NCI-H2196 treated with DMSO at 0.1 percent for 48 hours (cell line): Measurements from ENCODE around the gene TBC1D16.

Experiments
- DNase-seq: peaks from one replicate; lab custom pipeline; 2025; ENCODE audit not compliant: unreplicated experiment; lab: John Stamatoyannopoulos, UW

Gene TBC1D16

DNA sequence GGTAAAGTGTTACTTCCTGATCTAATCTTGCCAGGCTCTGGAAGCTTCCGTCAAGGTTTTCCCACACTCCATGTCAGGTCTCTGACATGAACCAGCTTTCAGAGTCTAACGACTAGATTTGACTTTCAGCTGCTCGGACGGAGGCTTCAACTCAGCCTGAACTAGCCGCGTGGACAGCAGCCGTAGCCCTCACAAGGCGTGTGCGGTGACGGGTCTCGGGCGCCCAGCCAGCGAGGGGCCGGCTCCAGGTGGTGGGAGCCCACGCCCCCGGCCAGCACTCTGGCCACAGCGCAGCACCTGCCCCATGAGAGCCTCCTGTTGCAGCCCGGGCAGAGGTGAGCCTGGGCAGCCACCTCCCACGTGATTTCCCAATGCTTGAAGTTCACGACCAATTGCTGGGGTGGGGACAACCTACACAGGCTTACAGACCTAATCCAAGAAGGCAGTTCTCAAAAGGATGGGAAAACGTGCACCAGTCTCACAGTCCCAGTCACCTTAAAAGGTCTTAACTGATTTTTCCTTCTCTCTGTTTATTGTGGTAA is 45.5 kb downstream of the TBC1D16 start:
- no peak for DNase-seq

- DNase-seq = no peak
Measured at GRCh38 chr17:79989106-79989835, 46.4 kb downstream of the TBC1D16 start.

- DNase-seq = peak; percentile 26
Measured at GRCh38 chr17:79988185-79988971, 47.3 kb downstream of the TBC1D16 start.

DNA sequence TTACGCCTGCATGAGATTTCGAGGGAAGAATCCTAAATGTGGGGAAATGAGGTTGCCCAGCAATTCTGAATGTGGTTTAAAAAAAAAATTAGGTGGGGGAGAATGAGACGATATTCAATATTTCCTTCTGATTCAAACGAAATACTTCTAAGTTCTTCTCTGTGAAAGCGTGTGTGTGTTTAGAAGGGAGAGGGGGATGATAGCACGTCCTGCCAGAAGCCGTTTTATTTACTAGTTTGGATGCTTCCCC is 47.8 kb downstream of the TBC1D16 start:
- DNase-seq = no peak

GRCh38 chr17:79987187-79987934 is 48.3 kb downstream of the TBC1D16 start:
- DNase-seq = no peak

GRCh38 chr17:79986411-79987186 is 49.1 kb downstream of the TBC1D16 start:
- no peak for DNase-seq

GRCh38 chr17:79985943-79986391 is 49.7 kb downstream of the TBC1D16 start:
- DNase-seq = no peak

DNA sequence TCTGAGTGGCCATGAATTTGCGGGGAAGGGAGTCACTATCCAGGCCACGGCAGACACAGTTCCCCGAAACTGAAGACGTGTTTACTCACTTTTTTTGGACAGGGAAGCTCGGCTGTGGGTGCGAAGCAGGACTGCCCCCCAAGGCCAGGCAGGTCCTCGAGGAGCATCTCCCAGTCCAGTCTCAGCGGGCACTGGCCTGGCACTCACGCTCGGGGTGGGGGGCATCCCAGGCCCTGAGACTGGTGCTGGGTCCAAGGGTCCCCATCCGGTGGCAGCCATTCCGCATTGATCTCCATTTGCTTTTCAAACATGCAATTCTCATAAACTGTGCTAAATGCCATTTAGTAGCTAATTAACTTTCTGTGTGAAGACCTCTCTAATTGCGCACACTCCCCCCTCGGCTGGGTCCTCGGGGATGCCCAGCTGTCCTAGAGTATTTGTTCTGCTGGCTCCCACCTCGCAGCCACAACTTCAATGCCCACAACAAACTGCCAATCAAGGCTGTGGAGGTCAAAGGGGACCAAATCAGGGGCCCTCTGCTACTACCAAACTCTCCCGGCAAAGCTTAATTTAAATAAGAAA is 50.2 kb downstream of the TBC1D16 start:
- no peak for DNase-seq

- no peak for DNase-seq
Measured at GRCh38 chr17:79984877-79985276, 50.8 kb downstream of the TBC1D16 start.

- DNase-seq = no peak
Measured at GRCh38 chr17:79984045-79984840, 51.4 kb downstream of the TBC1D16 start.

GRCh38 chr17:79983456-79983855 is 52.2 kb downstream of the TBC1D16 start:
- DNase-seq = no peak

GRCh38 chr17:79982986-79983385 is 52.7 kb downstream of the TBC1D16 start:
- DNase-seq = no peak

DNA sequence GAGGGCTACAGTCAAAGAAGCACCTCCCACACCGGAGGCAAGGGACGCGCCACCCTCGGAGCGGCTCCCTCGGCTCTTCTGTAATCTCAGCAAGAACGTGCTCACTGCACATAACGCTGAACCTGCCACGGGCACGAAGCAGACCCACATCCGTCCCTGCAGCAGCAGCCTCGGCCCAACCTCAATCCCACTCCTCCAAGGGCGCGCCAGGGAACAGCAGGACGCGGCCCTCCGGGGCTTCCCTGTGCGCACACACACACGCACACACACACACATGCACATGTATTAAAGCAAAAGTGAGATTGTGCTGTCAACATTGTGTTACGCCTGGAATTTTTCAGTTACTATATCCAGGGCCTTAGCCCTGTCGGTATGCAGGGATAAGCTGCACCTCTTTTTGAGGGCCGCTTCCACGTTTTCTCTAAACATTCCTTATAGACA is 54.0 kb downstream of the TBC1D16 start:
- DNase-seq = no peak

DNA sequence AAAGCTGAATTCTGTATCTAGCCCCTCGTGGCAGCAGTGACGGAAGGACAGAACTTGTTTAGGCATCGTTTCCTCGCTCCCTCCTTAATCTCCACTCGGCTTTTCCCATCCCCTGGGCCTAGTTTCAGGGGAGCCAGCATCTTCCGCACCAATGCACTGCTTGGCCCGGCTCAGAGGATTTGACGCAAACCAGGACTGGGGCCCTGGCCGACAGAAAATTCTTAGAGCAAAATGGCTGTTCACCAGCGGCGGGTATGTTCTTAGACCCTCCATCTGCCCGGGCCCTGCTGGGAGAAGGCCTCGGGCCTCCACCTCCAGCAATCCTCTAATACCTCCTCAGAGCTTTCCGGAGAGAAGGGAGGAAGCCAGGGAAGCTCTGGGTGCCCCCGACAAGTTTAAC is 54.6 kb downstream of the TBC1D16 start:
- DNase-seq = no peak

DNA sequence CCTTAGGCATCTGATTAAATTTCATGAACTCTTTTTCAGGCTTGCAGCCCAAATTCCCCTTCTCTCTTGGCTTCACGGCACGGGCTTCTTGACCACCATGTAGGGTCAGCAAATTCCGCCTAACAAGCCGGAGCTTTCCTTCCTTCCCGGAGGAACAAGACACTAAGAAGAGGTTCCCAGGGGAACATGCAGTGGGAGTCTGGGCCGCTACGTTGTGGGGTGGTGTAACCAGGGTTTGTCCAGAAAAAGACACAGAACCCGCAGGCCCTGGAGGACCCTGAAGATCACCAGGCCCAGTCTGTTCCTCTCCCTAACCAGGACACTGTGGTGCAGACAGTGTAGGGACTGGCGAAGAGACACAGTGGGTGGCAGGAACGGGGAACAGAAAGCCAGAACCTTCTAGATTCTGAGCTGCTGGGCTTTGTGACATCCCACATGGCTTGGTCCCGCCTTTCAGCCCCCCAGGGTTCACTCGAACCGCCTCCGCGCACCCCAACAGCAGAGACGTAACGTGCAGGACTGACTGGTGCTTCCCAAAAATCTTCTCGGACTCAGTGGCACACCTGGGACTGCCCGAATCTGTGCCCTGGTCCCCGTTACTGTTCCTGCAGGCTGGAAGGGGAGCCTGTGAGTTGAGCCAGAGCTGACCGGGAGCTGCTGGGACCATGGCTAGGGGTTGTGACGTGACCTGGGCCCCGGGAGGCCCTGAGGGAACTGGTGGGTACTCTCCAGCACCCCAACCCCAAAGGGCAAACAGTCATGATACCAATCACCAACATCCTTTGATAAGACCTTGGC is 55.2 kb downstream of the TBC1D16 start:
- DNase-seq = no peak

- no peak for DNase-seq
Measured at GRCh38 chr17:79979816-79980215, 55.9 kb downstream of the TBC1D16 start.

- DNase-seq = no peak
Measured at GRCh38 chr17:79979221-79979741, 56.4 kb downstream of the TBC1D16 start.

DNA sequence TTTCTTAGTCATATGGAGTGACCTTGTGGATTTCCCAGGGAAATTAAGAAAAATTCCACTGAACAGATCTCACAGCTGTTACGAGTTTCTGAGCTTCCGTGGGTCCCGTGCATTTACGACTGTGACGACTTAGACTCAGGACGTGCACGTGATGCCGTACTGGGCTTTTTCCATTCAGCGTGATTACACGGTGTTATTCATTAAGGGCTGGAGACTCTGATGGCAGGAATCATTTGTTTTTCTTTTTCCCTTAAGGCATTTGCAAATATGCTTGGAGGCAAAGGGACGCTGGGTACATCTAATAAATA is 57.2 kb downstream of the TBC1D16 start:
- DNase-seq = no peak
